ENCODE data around the gene TBC1D3B. TPM values are rescaled to one million over a fixed set of nuclear protein-coding genes. Genes with fewer than 3 reads are reported as not detected.
"Not testable (repeated sequence)": the region's sequence is repeated elsewhere in the genome, so short reads cannot be mapped to it uniquely, and the experiment has no call there.

Gene TBC1D3B
- total RNA-seq, result 10 to 100 TPM in 2 of 4 donors, 1 to 10 TPM in 2; 3.4 to 69.3 (median 11.7) TPM

GRCh38 chr17:36176536-36176935 lies at the start of gene TBC1D3B:
Gene TBC1D3B (minus strand): TSS chr17:36176636. CDS start chr17:36175050, 1,586 bp downstream.
- H3K9me3 ChIP-seq, H3K4me1 ChIP-seq, H3K36me3 ChIP-seq, H3K27me3 ChIP-seq, DNase-seq, H3K4me3 ChIP-seq, H3K27ac ChIP-seq: not testable (repeated sequence)

- H3K27ac ChIP-seq, H3K9me3 ChIP-seq, H3K4me1 ChIP-seq, H3K4me3 ChIP-seq, H3K36me3 ChIP-seq, H3K27me3 ChIP-seq, DNase-seq: not testable (repeated sequence)
Observed at GRCh38 chr17:36222967-36223366, 46.5 kb upstream of the TBC1D3B start.

- H3K4me3 ChIP-seq, H3K36me3 ChIP-seq, DNase-seq: not testable (repeated sequence)
Observed at GRCh38 chr17:36221581-36222100, 45.2 kb upstream of the TBC1D3B start.

GRCh38 chr17:36220737-36221580 lies 44.5 kb upstream of the TBC1D3B start:
- H3K27ac ChIP-seq, result not testable (repeated sequence)

More at GRCh38 chr17:36221581-36222100, 45.2 kb upstream of the TBC1D3B start:
- not testable (repeated sequence) for H3K27ac ChIP-seq, H3K4me1 ChIP-seq, H3K9me3 ChIP-seq, H3K27me3 ChIP-seq

GRCh38 chr17:36219556-36219955 lies 43.1 kb upstream of the TBC1D3B start:
- not testable (repeated sequence) for H3K27me3 ChIP-seq, DNase-seq, H3K9me3 ChIP-seq, H3K4me1 ChIP-seq, H3K36me3 ChIP-seq, H3K4me3 ChIP-seq, H3K27ac ChIP-seq

More at GRCh38 chr17:36220737-36221580, 44.5 kb upstream of the TBC1D3B start:
- H3K4me3 ChIP-seq, H3K4me1 ChIP-seq, H3K9me3 ChIP-seq, DNase-seq, H3K27me3 ChIP-seq, H3K36me3 ChIP-seq: not testable (repeated sequence)

GRCh38 chr17:36215406-36216308 lies 39.2 kb upstream of the TBC1D3B start:
- H3K4me3 ChIP-seq, H3K4me1 ChIP-seq, H3K27me3 ChIP-seq, H3K36me3 ChIP-seq, H3K9me3 ChIP-seq, DNase-seq: not testable (repeated sequence)
- peak overlapping the region in 1 of 4 donors; percentile 3 for H3K27ac ChIP-seq

GRCh38 chr17:36214918-36215317 lies 38.5 kb upstream of the TBC1D3B start:
- Histone ChIP-seq H3K27me3 (no peaks in the 10 kb centered on the region), H3K4me3 (no peak overlapping the region), H3K9me3 (no peaks in the 10 kb centered on the region), H3K4me1 (peaks cover 0 to 6% (median 0%) of the 10 kb centered on the region in 4 donors), H3K36me3 (no peaks in the 10 kb centered on the region), H3K27ac (peak overlapping the region in 1 of 4 donors; percentile 3)
- no peak for DNase-seq
- no peak for TF ChIP-seq CTCF (IDR thresholded peaks at IDR 0.05)
- TF ChIP-seq POLR2A (IDR thresholded peaks at IDR 0.05), result no peak

GRCh38 chr17:36213695-36214094 lies 37.3 kb upstream of the TBC1D3B start:
- Histone ChIP-seq H3K27ac (no peak overlapping the region), H3K4me1 (peaks cover 0 to 6% (median 0%) of the 10 kb centered on the region in 4 donors), H3K4me3 (no peak overlapping the region), H3K9me3 (no peaks in the 10 kb centered on the region), H3K27me3 (no peaks in the 10 kb centered on the region), H3K36me3 (no peaks in the 10 kb centered on the region)
- DNase-seq, result no peak
- TF ChIP-seq POLR2A (IDR thresholded peaks at IDR 0.05), result no peak
- no peak for TF ChIP-seq CTCF (IDR thresholded peaks at IDR 0.05)
